H9 (cell line): ENCODE measurements around the gene NKD1. TPM values are rescaled to one million over a fixed set of nuclear protein-coding genes. Genes with fewer than 3 reads are reported as not detected.

Experiments
- DNase-seq: peaks from one replicate; pipeline ENCODE4 v3.0.0-alpha.2; 2017
- H2AFZ ChIP-seq: one replicate; pipeline ENCODE4 v1.6.1; 2013; ENCODE audit warnings: mild to moderate bottlenecking, low read length, control low read depth, moderate library complexity
- H2AK5ac ChIP-seq: 2 replicates; pipeline ENCODE4 v1.6.1; 2013; ENCODE audit warnings: low read length, control low read depth, mixed read lengths; ENCODE audit not compliant: insufficient read length
- H2BK120ac ChIP-seq: one replicate; pipeline ENCODE4 v1.6.1; 2013; ENCODE audit warnings: low read depth, mild to moderate bottlenecking, low read length, control low read depth, inconsistent platforms; ENCODE audit not compliant: poor library complexity, severe bottlenecking
- H2BK12ac ChIP-seq: 2 replicates; pipeline ENCODE4 v1.6.1; 2013; ENCODE audit warnings: low read length, control low read depth, mixed read lengths, low read depth; ENCODE audit not compliant: insufficient read length
- H2BK15ac ChIP-seq: 2 replicates; pipeline ENCODE4 v1.6.1; 2013; ENCODE audit warnings: low read depth, low read length, control low read depth
- H2BK20ac ChIP-seq: one replicate; pipeline ENCODE4 v1.6.1; 2013; ENCODE audit warnings: low read depth, mild to moderate bottlenecking, low read length, control low read depth, inconsistent platforms; ENCODE audit not compliant: poor library complexity, severe bottlenecking
- H2BK5ac ChIP-seq: 2 replicates; pipeline ENCODE4 v1.6.1; 2013; ENCODE audit warnings: low read length, control low read depth, mixed read lengths; ENCODE audit not compliant: insufficient read length
- H3K14ac ChIP-seq: 2 replicates; pipeline ENCODE4 v1.6.1; 2013; ENCODE audit warnings: low read length, control low read depth; ENCODE audit not compliant: insufficient read depth
- H3K18ac ChIP-seq: 2 replicates; pipeline ENCODE4 v1.6.1; 2013; ENCODE audit warnings: low read depth, mild to moderate bottlenecking, mixed read lengths, low read length, control low read depth; ENCODE audit not compliant: insufficient read length
- H3K23ac ChIP-seq: 2 replicates; pipeline ENCODE4 v1.6.1; 2013; ENCODE audit warnings: low read length, control low read depth, mixed read lengths, low read depth; ENCODE audit not compliant: insufficient read length
- H3K23me2 ChIP-seq: 2 replicates; pipeline ENCODE4 v1.6.1; 2013; ENCODE audit warnings: low read depth, mild to moderate bottlenecking, mixed read lengths, low read length, control low read depth; ENCODE audit not compliant: insufficient read length, poor library complexity, severe bottlenecking
- H3K27ac ChIP-seq: 2 replicates; pipeline ENCODE4 v1.5.1; 2013; ENCODE audit warnings: low read length, control low read depth, mixed read lengths, low read depth; ENCODE audit not compliant: insufficient read length
- H3K27me3 ChIP-seq: 2 replicates; pipeline ENCODE4 v1.6.1; 2013; ENCODE audit warnings: low read length, control low read depth, inconsistent platforms; ENCODE audit not compliant: insufficient read depth
- H3K4ac ChIP-seq: 2 replicates; pipeline ENCODE4 v1.6.1; 2013; ENCODE audit warnings: low read depth, mild to moderate bottlenecking, control low read depth, inconsistent platforms, low read length, moderate library complexity
- H3K4me1 ChIP-seq: 2 replicates; pipeline ENCODE4 v1.6.1; 2013; ENCODE audit warnings: low read length, control low read depth, inconsistent platforms; ENCODE audit not compliant: insufficient read depth
- H3K4me2 ChIP-seq: 2 replicates; pipeline ENCODE4 v1.6.1; 2013; ENCODE audit warnings: low read length, control low read depth, mixed read lengths; ENCODE audit not compliant: insufficient read length, insufficient read depth
- H3K56ac ChIP-seq: 2 replicates; pipeline ENCODE4 v1.6.1; 2013; ENCODE audit warnings: low read depth, mild to moderate bottlenecking, mixed read lengths, low read length, control low read depth; ENCODE audit not compliant: insufficient read length
- H3K79me1 ChIP-seq: 2 replicates; pipeline ENCODE4 v1.6.1; 2013; ENCODE audit warnings: low read depth, mild to moderate bottlenecking, moderate library complexity, low read length, control low read depth, inconsistent platforms; ENCODE audit not compliant: insufficient read depth, poor library complexity, severe bottlenecking
- H3K79me2 ChIP-seq: 2 replicates; pipeline ENCODE4 v1.6.1; 2013; ENCODE audit warnings: low read length, control low read depth, inconsistent platforms; ENCODE audit not compliant: insufficient read depth
- H3K9ac ChIP-seq: 2 replicates; pipeline ENCODE4 v1.6.1; 2013; ENCODE audit warnings: low read length, control low read depth, mixed read lengths; ENCODE audit not compliant: insufficient read length; ENCODE audit errors: extremely low read depth
- H3K9me3 ChIP-seq: one replicate; pipeline ENCODE4 v1.6.1; 2013; ENCODE audit warnings: low read depth, low read length, inconsistent platforms; ENCODE audit not compliant: control insufficient read depth
- H3T11ph ChIP-seq: one replicate; pipeline ENCODE4 v1.6.1; 2013; ENCODE audit warnings: mild to moderate bottlenecking, low read length, control low read depth, inconsistent platforms
- H4K20me1 ChIP-seq: one replicate; pipeline ENCODE4 v1.6.1; 2013; ENCODE audit not compliant: control insufficient read depth, insufficient read length, insufficient read depth
- H4K5ac ChIP-seq: 2 replicates; pipeline ENCODE4 v1.6.1; 2013; ENCODE audit warnings: low read depth, mild to moderate bottlenecking, mixed read lengths, low read length, control low read depth; ENCODE audit not compliant: insufficient read length
- H4K8ac ChIP-seq: replicated peaks from 2 replicates; pipeline ENCODE4 v1.6.1; 2013; ENCODE audit warnings: low read length, control low read depth, mixed read lengths, low read depth; ENCODE audit not compliant: insufficient read length
- H4K91ac ChIP-seq: 2 replicates; pipeline ENCODE4 v1.6.1; 2013; ENCODE audit warnings: low read depth, mild to moderate bottlenecking, moderate library complexity, mixed read lengths, low read length, control low read depth; ENCODE audit not compliant: insufficient read length
- H3K27ac Mint-ChIP-seq, 3 experiments: 2 replicates in 2 of 3; 3 replicates in 1 of 3; pipeline ENCODE4 v1.8.0; 2020 to 2021; ENCODE audit warnings: mixed read lengths in 3 of 3, mild to moderate bottlenecking in 1 of 3, moderate library complexity in 1 of 3
- H3K27me3 Mint-ChIP-seq: 2 replicates; pipeline ENCODE4 v1.8.0; 2021; ENCODE audit warnings: low read depth, mild to moderate bottlenecking, moderate library complexity, mixed read lengths
- H3K36me3 Mint-ChIP-seq, 3 experiments: 2 replicates in 2 of 3; 3 replicates in 1 of 3; pipeline ENCODE4 v1.8.0; 2020 to 2021; ENCODE audit warnings: low read depth in 3 of 3, mixed read lengths in 3 of 3; ENCODE audit not compliant: insufficient read depth in 1 of 3
- H3K4me1 Mint-ChIP-seq, 2 experiments: 2 replicates each; pipeline ENCODE4 v1.8.0; 2020; ENCODE audit warnings: mixed read lengths in 2 of 2
- H3K4me3 Mint-ChIP-seq, 2 experiments: 2 replicates in 1 of 2; 3 replicates in 1 of 2; pipeline ENCODE4 v1.8.0; 2020 to 2021; ENCODE audit warnings: mild to moderate bottlenecking in 2 of 2, mixed read lengths in 2 of 2, moderate library complexity in 1 of 2
- H3K9me3 Mint-ChIP-seq, 2 experiments: 2 replicates in 1 of 2; 3 replicates in 1 of 2; pipeline ENCODE4 v1.8.0; 2020; ENCODE audit warnings: mild to moderate bottlenecking in 2 of 2, mixed read lengths in 2 of 2, moderate library complexity in 1 of 2
- CTCF ChIP-seq: fragments of 200-600 bp; sonication (generic); conservative IDR thresholded peaks from 3 replicates; pipeline ENCODE4 v1.8.0; 2021; ENCODE audit warnings: antibody characterized with exemption, mild to moderate bottlenecking
- whole genome bisulfite sequencing: extraction: QIAGEN DNeasy Blood & Tissue Kit; methylation state at CpG from one replicate; pipeline ENCODE4 v1.1.7; 2013; ENCODE audit warnings: missing lambda C conversion rate, low lambda C conversion rate, mixed read lengths; ENCODE audit not compliant: insufficient read length; ENCODE audit errors: extremely low coverage; 5-methylcytosine and 5-hydroxymethylcytosine counted together
- total RNA-seq: library from RNA; stranded (reverse); gene quantifications from 2 replicates; pipeline ENCODE4 v1.2.1, GENCODE V29; 2021

The NKD1 gene
- total RNA-seq, 1 experiment from 2014 or later: 1.9 TPM

GRCh38 chr16:50611995-50612848 lies 64.0 kb downstream of the NKD1 start:
- no peak for DNase-seq
- Histone ChIP-seq H4K8ac (no peak overlapping the region), H3K23ac (no peak overlapping the region), H2BK20ac (no peak overlapping the region), H2BK15ac (no peak overlapping the region), H3T11ph (no peak overlapping the region), H2BK12ac (no peak overlapping the region), H3K9ac (no peak overlapping the region), H4K5ac (no peak overlapping the region), H2BK5ac (no peak overlapping the region), H2AFZ (no peak overlapping the region), H3K79me1 (no peaks in the 10 kb centered on the region), H3K56ac (no peak overlapping the region), H3K9me3 (no peaks in the 10 kb centered on the region), H3K23me2 (no peaks in the 10 kb centered on the region), H3K27me3 (no peaks in the 10 kb centered on the region), H3K4me2 (no peak overlapping the region), H3K79me2 (no peaks in the 10 kb centered on the region), H3K14ac (no peak overlapping the region), H4K20me1 (no peaks in the 10 kb centered on the region), H3K27ac (no peak overlapping the region), H2AK5ac (no peak overlapping the region), H3K4me1 (no peaks in the 10 kb centered on the region), H3K4ac (no peak overlapping the region), H2BK120ac (no peak overlapping the region), H4K91ac (no peak overlapping the region), H3K18ac (no peak overlapping the region)
- Mint-ChIP-seq H3K4me3 (no peak overlapping the region), H3K9me3 (no peaks in the 10 kb centered on the region), H3K36me3 (no peaks in the 10 kb centered on the region; a peak in 1 of 7 replicates), H3K4me1 (peaks cover 32 to 37% of the 10 kb centered on the region in 2 experiments), H3K27ac (no peak overlapping the region), H3K27me3 (peaks cover 31% of the 10 kb centered on the region)
- TF ChIP-seq CTCF: no peak
- no CpG with 5 or more reads among the region's 10 CpGs for WGBS
